ENCODE results near the gene SCNN1A.

DNA sequence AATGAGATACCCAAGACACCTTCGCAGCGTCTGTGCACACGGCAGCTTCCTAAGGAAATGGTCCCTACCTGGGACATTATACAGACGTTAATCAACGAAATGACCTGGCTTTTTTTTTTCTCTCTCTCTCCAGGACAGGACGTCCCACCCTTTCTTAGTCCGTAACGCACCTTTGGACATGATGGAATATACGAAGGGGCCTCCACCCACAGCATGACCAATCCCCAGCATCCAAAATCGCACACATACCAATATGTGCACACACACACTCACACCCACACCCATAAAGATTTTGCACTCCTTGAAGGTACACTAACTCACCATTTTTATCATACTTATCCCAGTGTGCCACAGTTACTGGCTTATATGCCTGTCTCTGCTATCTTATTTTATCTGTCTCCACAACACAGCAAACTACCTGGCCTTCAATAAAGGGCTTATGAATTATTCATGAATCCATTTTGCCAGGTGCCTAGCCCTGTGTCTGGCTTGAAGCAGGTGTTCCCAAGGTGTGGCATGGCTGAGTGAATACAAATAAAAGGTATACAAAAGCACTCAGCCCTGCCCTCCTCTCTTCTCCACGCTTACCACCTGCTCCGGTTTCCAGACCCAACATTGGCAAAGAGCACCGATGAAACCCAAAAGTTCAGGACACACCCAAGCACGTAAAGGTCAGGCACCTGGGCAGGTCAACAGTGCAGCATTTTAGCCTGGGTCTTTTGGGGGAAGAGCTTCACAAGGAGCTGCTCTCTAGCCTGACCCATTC is 2.2 kb downstream of the SCNN1A start:
- TF ChIP-seq YY1 (IDR thresholded peaks at IDR 0.05; ENCODE audit: insufficient read depth, insufficient read length), result no peak
- TF ChIP-seq ZNF274 (IDR thresholded peaks at IDR 0.05; ENCODE audit: low read depth, low read length), result no peak

Measured in NT2/D1 (cell line).